Measurements from ENCODE around the gene ANKRD30BL.
"Not testable (repeated sequence)": the region's sequence is repeated elsewhere in the genome, so short reads cannot be mapped to it uniquely, and the experiment has no call there.

ANKRD30BL gene

GRCh38 chr2:132161161-132162124, at the start of gene ANKRD30BL:
Gene ANKRD30BL, minus strand, starts transcription at chr2:132161952. Its CDS starts 247 bp downstream, at chr2:132161705.
- not testable (repeated sequence) for DNase-seq (ENCODE audit: low spot score)

- DNase-seq (ENCODE audit: low spot score), result not testable (repeated sequence)
Observed at GRCh38 chr2:132202866-132203265, 41.1 kb upstream of the ANKRD30BL start.

GRCh38 chr2:132192854-132193253, 31.1 kb upstream of the ANKRD30BL start:
- not testable (repeated sequence) for DNase-seq (ENCODE audit: low spot score)

GRCh38 chr2:132167100-132167499, 5.3 kb upstream of the ANKRD30BL start:
- not testable (repeated sequence) for DNase-seq (ENCODE audit: low spot score)

- DNase-seq (ENCODE audit: low spot score), result not testable (repeated sequence)
Observed at GRCh38 chr2:132162125-132162660, 441 bp upstream of the ANKRD30BL start.

GRCh38 chr2:132146774-132147173, 15.0 kb downstream of the ANKRD30BL start:
- peak; percentile 44 for DNase-seq (ENCODE audit: low spot score)

Measured in globus pallidus (tissue), 1 donor.